Loucy (cell line): ENCODE results near the gene BABAM2.
A peak's percentile ranks its signal among the peaks of the same experiment; 100 is the strongest.

Source experiments
- H2AFZ ChIP-seq: fragments of 200-600 bp; sonication (generic); 2 replicates; pipeline ENCODE4 v1.6.0; 2016; ENCODE audit warnings: antibody characterized with exemption, mild to moderate bottlenecking, low read length, moderate library complexity
- H3F3A ChIP-seq: fragments of 200-600 bp; 2 replicates; pipeline ENCODE4 v1.6.0; 2016; ENCODE audit warnings: antibody characterized with exemption, low read depth, mild to moderate bottlenecking
- H3K27me3 ChIP-seq: fragments of 200-600 bp; sonication (generic); 2 replicates; pipeline ENCODE4 v1.6.1; 2014; ENCODE audit warnings: low read length, mild to moderate bottlenecking; ENCODE audit not compliant: insufficient read depth, poor library complexity, severe bottlenecking
- H3K36me3 ChIP-seq: fragments of 200-600 bp; sonication (generic); 2 replicates; pipeline ENCODE4 v1.6.1; 2016; ENCODE audit warnings: low read length; ENCODE audit not compliant: insufficient read depth
- H3K4me1 ChIP-seq: fragments of 200-600 bp; sonication (generic); 2 replicates; pipeline ENCODE4 v1.5.1; 2014; ENCODE audit warnings: low read length, mild to moderate bottlenecking; ENCODE audit not compliant: insufficient read depth, poor library complexity, severe bottlenecking
- H3K4me2 ChIP-seq: fragments of 200-600 bp; sonication (generic); 2 replicates; pipeline ENCODE4 v1.6.0; 2014; ENCODE audit warnings: antibody characterized with exemption, low read length, low read depth, mild to moderate bottlenecking; ENCODE audit not compliant: poor library complexity, severe bottlenecking
- H3K4me3 ChIP-seq: fragments of 200-600 bp; sonication (generic); 2 replicates; pipeline ENCODE4 v1.5.1; 2014; ENCODE audit warnings: low read length, mild to moderate bottlenecking, mixed read lengths; ENCODE audit not compliant: poor library complexity, severe bottlenecking
- H3K79me2 ChIP-seq: fragments of 200-600 bp; sonication (generic); 2 replicates; pipeline ENCODE4 v1.6.1; 2014; ENCODE audit warnings: low read length; ENCODE audit not compliant: insufficient read depth
- H3K9ac ChIP-seq: fragments of 200-600 bp; sonication (generic); 2 replicates; pipeline ENCODE4 v1.6.0; 2014; ENCODE audit warnings: mild to moderate bottlenecking, low read depth, low read length, moderate library complexity; ENCODE audit not compliant: poor library complexity, severe bottlenecking
- H3K9me2 ChIP-seq: fragments of 200-600 bp; sonication (generic); replicated peaks from 2 replicates; pipeline ENCODE4 v1.6.1; 2016; ENCODE audit warnings: low read depth, low read length, mixed read lengths
- H3K9me3 ChIP-seq: fragments of 200-600 bp; sonication (generic); 2 replicates; pipeline ENCODE4 v1.6.1; 2014; ENCODE audit warnings: mild to moderate bottlenecking, antibody characterized with exemption, low read length, low read depth; ENCODE audit not compliant: insufficient read depth
- H4K20me1 ChIP-seq: fragments of 200-600 bp; sonication (generic); 2 replicates; pipeline ENCODE4 v1.6.0; 2014; ENCODE audit warnings: antibody characterized with exemption, low read length, mild to moderate bottlenecking; ENCODE audit not compliant: insufficient read depth, poor library complexity, severe bottlenecking
- EZH2phosphoT487 ChIP-seq: fragments of 200-600 bp; IDR thresholded peaks from 2 replicates; pipeline ENCODE4 v1.6.1; 2018; ENCODE audit warnings: antibody characterized with exemption, mild to moderate bottlenecking, moderate library complexity, borderline replicate concordance
- TF ChIP-seq, protein P1 (sequence below): fragments of 200-600 bp; sonication (generic); conservative IDR thresholded peaks from 2 replicates; pipeline ENCODE4 v1.5.1; 2014; ENCODE audit warnings: mild to moderate bottlenecking, antibody characterized with exemption, low read length

Gene BABAM2

DNA sequence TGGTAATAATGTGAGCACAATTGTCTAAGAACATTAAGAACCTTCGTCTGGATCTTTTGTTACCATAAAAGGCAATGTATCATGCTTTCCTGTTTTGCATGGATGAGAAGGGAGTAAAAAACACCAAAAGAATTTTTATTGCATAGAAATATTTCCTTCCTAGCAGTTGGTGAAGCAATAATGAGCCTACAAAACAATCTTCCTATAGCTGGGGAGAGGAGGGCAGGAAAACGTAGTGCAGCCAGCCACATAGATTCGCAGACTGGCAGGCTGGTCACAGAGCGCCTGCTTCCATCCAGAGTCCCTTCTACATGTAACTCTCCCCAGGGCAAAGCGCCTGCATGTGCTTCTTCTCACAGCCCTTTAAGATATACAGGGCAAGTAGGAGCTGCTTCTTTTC lies 190.4 kb downstream of the BABAM2 start:
- Histone ChIP-seq H3K36me3 (no peaks in the 10 kb centered on the region), H3K9ac (peak overlapping the region; percentile 6), H3K4me3 (no peak overlapping the region), H3K79me2 (no peaks in the 10 kb centered on the region), H3K4me2 (peak overlapping the region; percentile 42), H3K9me3 (no peaks in the 10 kb centered on the region), H3K4me1 (peaks cover 29% of the 10 kb centered on the region), H3K27me3 (no peaks in the 10 kb centered on the region), H4K20me1 (no peaks in the 10 kb centered on the region), H2AFZ (no peak overlapping the region), H3K9me2 (no peaks in the 10 kb centered on the region), H3F3A (no peaks in the 10 kb centered on the region)
- TF ChIP-seq, protein P1, sequence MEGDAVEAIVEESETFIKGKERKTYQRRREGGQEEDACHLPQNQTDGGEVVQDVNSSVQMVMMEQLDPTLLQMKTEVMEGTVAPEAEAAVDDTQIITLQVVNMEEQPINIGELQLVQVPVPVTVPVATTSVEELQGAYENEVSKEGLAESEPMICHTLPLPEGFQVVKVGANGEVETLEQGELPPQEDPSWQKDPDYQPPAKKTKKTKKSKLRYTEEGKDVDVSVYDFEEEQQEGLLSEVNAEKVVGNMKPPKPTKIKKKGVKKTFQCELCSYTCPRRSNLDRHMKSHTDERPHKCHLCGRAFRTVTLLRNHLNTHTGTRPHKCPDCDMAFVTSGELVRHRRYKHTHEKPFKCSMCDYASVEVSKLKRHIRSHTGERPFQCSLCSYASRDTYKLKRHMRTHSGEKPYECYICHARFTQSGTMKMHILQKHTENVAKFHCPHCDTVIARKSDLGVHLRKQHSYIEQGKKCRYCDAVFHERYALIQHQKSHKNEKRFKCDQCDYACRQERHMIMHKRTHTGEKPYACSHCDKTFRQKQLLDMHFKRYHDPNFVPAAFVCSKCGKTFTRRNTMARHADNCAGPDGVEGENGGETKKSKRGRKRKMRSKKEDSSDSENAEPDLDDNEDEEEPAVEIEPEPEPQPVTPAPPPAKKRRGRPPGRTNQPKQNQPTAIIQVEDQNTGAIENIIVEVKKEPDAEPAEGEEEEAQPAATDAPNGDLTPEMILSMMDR = no peak
- TF ChIP-seq EZH2phosphoT487 = no peak

DNA sequence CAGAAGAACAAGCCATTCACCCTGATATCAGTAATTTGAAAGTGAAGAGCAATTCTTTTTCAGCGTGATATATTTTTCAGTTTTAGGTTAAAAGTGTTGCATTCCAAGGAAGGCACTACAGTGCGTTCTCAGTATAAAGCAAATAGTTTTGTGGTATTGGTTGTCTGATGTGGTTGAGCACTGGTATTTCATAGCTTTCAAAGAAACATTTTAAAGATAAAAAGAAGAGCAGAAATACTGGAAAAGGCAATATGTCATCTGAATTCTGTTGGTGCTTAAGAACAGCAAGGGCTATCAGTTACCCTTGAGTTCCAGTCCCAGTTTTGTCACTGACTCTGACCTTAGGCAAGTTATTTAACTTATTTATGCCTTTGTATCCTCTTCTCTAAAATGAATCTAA lies 191.6 kb downstream of the BABAM2 start:
- Histone ChIP-seq H2AFZ (no peak overlapping the region), H3K27me3 (no peaks in the 10 kb centered on the region), H4K20me1 (no peaks in the 10 kb centered on the region), H3K9me3 (no peaks in the 10 kb centered on the region), H3F3A (no peaks in the 10 kb centered on the region), H3K4me2 (peak overlapping the region; percentile 42), H3K9me2 (no peaks in the 10 kb centered on the region), H3K79me2 (no peaks in the 10 kb centered on the region), H3K4me1 (peaks cover 29% of the 10 kb centered on the region), H3K9ac (no peak overlapping the region), H3K4me3 (no peak overlapping the region), H3K36me3 (no peaks in the 10 kb centered on the region)
- TF ChIP-seq EZH2phosphoT487 = no peak
- TF ChIP-seq, protein P1 = no peak

DNA sequence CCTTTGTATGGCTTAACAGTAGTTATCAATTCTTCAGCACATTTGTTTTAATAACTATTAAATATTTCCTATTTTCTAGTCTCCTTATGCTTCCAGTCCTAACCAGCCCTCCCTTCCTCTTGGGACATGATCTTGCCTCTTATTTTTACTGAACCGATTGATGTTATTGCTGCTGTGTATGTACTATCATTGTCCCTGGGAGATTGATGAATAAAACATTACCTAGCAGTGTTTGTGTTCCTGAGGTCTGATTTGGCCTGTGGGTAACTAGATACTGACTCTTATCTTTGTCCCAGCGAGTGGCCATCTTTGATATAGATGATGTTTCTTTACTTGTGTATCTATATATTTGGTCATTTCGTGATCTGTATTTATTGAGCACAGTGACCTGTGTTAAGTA lies 192.9 kb downstream of the BABAM2 start:
- Histone ChIP-seq H3K9me2 (no peaks in the 10 kb centered on the region), H3K4me2 (no peak overlapping the region), H3K9ac (no peak overlapping the region), H4K20me1 (no peaks in the 10 kb centered on the region), H3K36me3 (no peaks in the 10 kb centered on the region), H3F3A (no peaks in the 10 kb centered on the region), H3K4me1 (peaks cover 29% of the 10 kb centered on the region), H3K79me2 (no peaks in the 10 kb centered on the region), H3K4me3 (no peak overlapping the region), H3K27me3 (no peaks in the 10 kb centered on the region), H2AFZ (no peak overlapping the region), H3K9me3 (no peaks in the 10 kb centered on the region)
- TF ChIP-seq, protein P1 = no peak
- TF ChIP-seq EZH2phosphoT487 = no peak
